HG02884 (cell line): Measurements from ENCODE around the gene IPO13.
A peak's percentile ranks its signal among the peaks of the same experiment; 100 is the strongest.

Experiments used
- ATAC-seq: cut with Tn5 transposase; IDR thresholded peaks from one replicate; pipeline ENCODE4 v1.9.1; 2021; ENCODE audit warnings: mild to moderate bottlenecking, moderate library complexity; ENCODE audit not compliant: unreplicated experiment

IPO13 gene, protein sequence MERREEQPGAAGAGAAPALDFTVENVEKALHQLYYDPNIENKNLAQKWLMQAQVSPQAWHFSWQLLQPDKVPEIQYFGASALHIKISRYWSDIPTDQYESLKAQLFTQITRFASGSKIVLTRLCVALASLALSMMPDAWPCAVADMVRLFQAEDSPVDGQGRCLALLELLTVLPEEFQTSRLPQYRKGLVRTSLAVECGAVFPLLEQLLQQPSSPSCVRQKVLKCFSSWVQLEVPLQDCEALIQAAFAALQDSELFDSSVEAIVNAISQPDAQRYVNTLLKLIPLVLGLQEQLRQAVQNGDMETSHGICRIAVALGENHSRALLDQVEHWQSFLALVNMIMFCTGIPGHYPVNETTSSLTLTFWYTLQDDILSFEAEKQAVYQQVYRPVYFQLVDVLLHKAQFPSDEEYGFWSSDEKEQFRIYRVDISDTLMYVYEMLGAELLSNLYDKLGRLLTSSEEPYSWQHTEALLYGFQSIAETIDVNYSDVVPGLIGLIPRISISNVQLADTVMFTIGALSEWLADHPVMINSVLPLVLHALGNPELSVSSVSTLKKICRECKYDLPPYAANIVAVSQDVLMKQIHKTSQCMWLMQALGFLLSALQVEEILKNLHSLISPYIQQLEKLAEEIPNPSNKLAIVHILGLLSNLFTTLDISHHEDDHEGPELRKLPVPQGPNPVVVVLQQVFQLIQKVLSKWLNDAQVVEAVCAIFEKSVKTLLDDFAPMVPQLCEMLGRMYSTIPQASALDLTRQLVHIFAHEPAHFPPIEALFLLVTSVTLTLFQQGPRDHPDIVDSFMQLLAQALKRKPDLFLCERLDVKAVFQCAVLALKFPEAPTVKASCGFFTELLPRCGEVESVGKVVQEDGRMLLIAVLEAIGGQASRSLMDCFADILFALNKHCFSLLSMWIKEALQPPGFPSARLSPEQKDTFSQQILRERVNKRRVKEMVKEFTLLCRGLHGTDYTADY

GRCh38 chr1:43946236-43947060 lies at the start of gene IPO13:
TSS of gene IPO13 (plus strand) at chr1:43946950. CDS start at chr1:43947601, 651 bp downstream.
- ATAC-seq: peak; percentile 92

GRCh38 chr1:43898981-43899380 lies 47.8 kb upstream of the IPO13 start:
- ATAC-seq: no peak

GRCh38 chr1:43900386-43900785 lies 46.4 kb upstream of the IPO13 start:
- ATAC-seq: no peak

DNA sequence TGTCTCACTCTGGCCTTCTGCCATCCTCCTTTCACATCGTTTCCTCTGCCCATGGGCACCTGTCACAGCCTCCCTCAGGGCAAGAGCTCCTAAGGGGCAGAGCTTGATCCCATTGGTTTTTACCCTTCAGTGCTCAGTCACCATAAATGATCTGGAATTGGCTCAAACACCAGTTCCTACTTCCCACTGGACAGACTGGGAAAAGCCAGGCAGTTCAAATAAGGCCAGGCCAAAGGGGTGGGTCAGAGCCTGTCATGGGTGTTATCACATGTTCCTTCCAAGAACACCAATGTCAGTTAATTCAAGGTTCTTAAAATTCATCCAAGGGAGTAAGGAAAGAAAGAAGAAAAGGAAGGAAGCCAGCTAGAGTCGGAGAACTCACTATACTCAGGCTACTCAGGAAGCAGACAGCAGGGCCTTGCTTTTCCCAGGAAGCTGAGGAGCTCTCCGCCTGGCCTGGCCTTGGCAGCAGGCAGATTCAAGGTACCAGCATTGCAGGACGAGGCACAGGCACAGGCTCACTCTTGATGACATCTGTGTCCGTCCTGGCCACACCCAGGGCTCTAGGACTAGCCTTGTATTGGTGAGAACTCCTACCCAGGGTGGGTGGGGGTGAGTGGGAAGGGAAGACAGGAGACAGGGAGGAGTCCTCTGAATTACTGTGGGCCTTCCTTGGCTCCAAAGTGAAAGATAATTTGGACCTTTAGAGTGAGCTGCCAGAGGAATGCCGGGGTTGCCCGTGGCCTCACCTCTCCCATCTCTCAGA lies 45.4 kb upstream of the IPO13 start:
- no peak for ATAC-seq

- no peak for ATAC-seq
These were observed 44.5 kb upstream of the IPO13 start for GRCh38 chr1:43902058-43902831.

- ATAC-seq: no peak
These were observed 41.8 kb upstream of the IPO13 start for GRCh38 chr1:43904660-43905551.

DNA sequence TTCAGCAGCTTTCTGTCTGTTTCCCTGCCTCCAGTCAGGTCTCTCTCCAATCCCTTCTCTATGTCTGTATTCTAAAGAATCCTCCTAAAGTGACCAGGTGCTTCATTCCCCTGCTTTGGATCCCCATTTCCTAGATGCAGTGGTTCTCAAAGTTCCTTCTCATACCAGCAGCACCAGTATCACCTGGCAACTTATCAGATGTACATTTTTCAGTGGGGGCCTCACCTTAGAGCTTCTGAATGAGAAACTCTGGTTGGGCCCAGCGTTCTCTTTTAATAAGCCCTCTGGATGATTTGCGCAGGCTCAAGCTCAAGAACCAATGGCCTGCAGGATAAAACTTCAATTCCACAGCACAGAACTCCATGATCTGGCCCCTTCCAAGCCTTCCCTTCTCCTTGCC lies 38.5 kb upstream of the IPO13 start:
- ATAC-seq: no peak

- ATAC-seq: no peak
These were observed 37.9 kb upstream of the IPO13 start for GRCh38 chr1:43908858-43909257.

DNA sequence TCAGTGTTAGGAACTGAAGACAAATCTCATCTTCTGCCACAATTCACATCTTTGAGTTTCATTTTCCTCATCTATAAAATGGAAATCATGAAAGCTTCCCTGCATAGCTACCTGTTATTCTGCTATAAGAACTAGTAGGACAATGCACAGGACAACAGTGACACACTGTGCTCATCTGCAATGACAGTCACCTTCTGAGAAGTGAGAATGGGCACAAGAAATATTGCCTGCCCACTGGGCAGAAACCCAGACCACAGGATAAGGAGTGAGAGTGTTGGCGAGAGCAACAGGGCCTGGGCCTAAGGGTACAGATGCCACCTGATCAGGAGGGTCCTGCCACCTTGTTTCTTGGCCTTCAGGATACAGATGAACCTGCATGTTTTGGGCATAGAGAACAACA lies 36.4 kb upstream of the IPO13 start:
- ATAC-seq: no peak

GRCh38 chr1:43912607-43913006 lies 34.1 kb upstream of the IPO13 start:
- no peak for ATAC-seq

GRCh38 chr1:43913051-43913501 lies 33.7 kb upstream of the IPO13 start:
- no peak for ATAC-seq

GRCh38 chr1:43913666-43914360 lies 32.9 kb upstream of the IPO13 start:
- ATAC-seq: no peak

GRCh38 chr1:43914576-43915525 lies 31.9 kb upstream of the IPO13 start:
- no peak for ATAC-seq

GRCh38 chr1:43919906-43920305 lies 26.8 kb upstream of the IPO13 start:
- ATAC-seq: no peak

DNA sequence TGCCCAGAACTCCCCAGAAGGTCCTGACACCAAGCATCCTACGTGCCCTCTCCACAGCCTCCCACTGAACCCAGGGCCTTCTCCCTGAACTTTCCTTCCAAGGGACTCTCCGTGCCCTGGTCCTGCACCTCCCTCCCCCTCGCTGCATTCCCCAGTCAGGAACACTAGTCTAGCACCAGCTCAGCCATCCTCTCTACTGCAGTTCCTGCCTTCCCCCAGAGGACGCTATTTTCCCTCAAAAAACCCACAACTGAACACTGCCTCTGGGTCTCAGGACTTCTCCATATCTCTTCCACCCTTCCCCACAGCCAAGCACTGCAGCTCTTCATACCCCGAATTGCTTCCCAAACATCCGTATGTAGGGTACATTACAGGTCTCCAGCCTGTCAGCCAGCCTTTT lies 25.7 kb upstream of the IPO13 start:
- no peak for ATAC-seq

- ATAC-seq: no peak
These were observed 22.2 kb upstream of the IPO13 start for GRCh38 chr1:43924516-43924915.

DNA sequence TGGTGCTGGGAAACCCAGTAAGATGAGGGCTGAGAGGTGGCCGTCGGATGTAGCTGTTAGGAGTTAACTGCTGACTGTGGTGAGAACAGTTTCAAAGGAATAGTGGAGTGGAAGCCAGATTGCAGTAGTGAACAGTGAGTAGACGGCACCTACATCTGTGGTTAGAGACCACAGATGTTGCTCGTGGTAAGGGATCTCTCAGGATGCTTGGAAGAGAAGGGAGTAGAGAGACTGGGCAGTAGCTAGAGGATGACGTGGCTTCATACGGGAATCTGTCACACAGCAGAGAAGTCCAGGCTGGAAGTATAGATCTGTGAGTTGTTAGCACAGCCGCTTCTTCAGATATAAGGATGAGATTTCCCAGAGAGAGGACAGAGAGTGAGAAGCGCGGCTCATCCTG lies 20.9 kb upstream of the IPO13 start:
- no peak for ATAC-seq
